Dermis blood vessel endothelial cell (primary cell): ENCODE measurements around the gene SYNRG. TPM values are rescaled to one million over a fixed set of nuclear protein-coding genes. Genes with fewer than 3 reads are reported as not detected.
"Not testable (repeated sequence)": the region's sequence is repeated elsewhere in the genome, so short reads cannot be mapped to it uniquely, and the experiment has no call there.

Source experiments
- DNase-seq: peaks from one replicate; pipeline ENCODE4 v3.0.0; 2010
- total RNA-seq: library from RNA; depleted of rRNA; stranded (reverse); fragments of >200 nt; gene quantifications from 2 replicates; pipeline ENCODE4 v1.2.3, GENCODE V29; 2014

SYNRG gene
- total RNA-seq, result 16.8 and 23.7 TPM in 2 replicates

GRCh38 chr17:37609170-37610040 is at the start of gene SYNRG:
Gene SYNRG (minus strand): TSS chr17:37609418. CDS start chr17:37609355, 63 bp downstream.
- peak; percentile 98 for DNase-seq

- no peak for DNase-seq
These were observed 48.0 kb upstream of the SYNRG start for GRCh38 chr17:37657202-37657601.

DNA sequence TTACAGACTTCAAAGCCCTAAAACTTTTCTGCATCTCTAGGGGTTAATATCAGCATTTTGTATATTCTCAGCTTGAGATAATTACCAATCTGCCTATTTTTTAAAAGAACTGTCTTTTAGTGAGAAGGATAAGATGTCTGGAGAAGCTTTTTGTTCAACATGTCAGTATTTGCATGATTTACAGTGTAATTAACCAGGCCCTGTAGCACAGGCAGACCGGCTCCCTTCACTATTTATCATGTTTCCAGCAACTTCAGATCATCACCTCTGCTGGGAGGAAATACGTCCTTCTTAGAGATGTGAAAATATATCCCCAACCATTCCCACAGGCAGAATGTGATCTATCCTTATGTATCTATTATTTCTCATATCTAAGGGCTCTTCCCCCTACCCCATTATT is 42.6 kb upstream of the SYNRG start:
- DNase-seq, result no peak

DNA sequence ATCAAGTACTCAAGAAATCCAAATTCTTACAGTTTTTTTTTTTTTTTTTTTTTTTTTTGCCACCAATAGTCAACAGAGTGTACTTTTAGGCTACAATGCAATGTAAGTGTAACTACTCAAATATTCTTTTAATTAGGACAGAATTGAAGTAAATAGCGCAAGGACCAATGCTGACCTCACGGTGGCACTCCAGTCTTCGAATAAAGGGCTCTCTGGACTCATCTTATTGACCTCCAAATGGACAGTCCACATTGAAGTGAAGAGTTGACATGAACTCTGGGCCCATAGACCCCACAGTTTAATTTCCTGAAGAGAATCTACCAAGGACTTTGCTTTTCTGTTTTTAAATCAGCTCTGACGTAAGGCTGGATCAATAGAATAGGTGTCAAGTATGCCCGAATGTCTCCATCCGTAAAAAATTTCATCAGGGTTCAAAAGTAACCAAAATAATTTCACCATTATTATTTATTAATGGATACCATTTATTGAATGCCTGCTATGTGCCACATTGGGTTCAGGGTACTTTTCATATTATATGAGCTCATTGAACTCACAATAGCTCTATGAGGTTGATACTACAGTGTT is 41.3 kb upstream of the SYNRG start:
- peak; percentile 70 for DNase-seq

- DNase-seq, result peak; percentile 94
These were observed 39.3 kb upstream of the SYNRG start for GRCh38 chr17:37648555-37648954.

DNA sequence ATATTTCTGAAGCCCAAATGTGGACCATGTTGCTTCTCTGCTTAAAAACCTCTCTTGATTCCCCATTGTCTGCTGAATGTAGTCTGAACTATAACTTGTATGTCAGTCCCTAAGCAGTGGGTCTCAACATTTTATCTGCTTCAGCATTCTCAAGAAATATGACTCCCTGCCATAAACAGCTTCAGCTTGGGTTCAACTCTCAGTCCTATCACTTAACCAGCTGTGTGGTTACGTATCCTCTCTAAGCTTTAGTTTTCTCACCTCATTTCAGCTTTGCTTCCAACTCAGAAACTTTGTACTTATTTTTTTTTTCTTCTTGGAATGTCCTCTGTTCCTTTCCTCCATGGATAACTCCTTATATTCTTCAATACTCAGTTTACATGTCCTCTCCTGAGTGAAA is 38.6 kb upstream of the SYNRG start:
- DNase-seq, result peak; percentile 4

GRCh38 chr17:37643869-37644268 is 34.7 kb upstream of the SYNRG start:
- peak; percentile 78 for DNase-seq

GRCh38 chr17:37643118-37643766 is 34.0 kb upstream of the SYNRG start, which contains the start of gene DDX52:
Gene DDX52 (minus strand): TSS chr17:37643446. CDS start chr17:37643420, 26 bp downstream.
- peak; percentile 97 for DNase-seq

DNA sequence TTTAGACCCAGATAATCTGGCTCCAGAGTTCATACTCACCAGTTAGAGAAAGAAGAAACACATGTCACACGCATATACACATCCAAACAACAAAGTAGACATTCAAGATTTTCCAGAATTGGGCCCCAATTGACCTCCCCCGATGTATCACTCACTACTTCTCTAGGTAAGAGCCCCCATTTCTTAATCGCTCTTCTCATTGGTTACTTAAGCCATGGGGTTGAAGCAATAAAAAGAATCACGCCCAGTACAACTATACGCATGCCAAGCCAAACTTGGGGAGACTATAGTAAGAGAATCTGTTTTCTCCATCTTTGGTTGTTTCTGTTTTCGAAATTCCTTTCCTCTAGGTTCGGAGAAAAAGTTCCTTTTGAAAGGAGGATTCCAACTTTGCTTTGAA is 33.5 kb upstream of the SYNRG start:
- DNase-seq, result peak; percentile 45

DNA sequence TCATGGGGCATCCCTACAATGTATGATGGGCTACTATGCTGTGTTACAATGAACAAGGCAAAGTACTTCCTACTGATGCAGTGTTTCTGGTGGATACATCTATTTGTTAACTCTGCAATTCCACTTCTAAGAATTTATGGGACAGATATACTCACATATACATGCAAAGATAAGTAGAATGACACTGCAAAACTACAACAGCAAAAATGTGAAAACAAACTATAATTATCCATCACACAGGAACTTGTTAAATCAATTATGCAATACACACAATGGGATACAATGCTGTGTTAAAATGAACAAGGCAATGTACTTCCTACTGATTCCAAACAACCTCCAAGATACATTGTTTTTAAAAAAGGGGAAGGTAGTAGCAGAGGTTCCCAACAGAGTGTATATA is 30.8 kb upstream of the SYNRG start:
- peak; percentile 5 for DNase-seq

DNA sequence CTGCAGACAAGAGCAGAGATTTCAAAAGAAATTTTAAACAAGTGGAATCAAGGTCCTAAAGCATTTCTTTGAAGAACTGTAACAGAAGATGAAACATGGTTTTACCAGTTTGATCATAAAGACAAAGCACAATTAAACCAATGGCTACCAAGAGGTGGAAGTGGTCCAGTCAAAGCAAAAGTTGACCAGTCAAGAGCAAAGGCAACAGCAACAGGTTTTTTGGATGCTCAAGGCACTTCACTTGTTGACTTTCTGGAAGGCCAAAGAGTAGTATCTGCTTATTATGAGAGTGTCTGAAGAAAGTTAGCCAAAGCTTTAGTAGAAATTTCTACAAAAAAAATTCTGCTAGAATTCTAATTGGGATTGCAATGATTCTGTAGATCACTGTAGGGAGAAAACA is 28.7 kb upstream of the SYNRG start:
- DNase-seq, result no peak

DNA sequence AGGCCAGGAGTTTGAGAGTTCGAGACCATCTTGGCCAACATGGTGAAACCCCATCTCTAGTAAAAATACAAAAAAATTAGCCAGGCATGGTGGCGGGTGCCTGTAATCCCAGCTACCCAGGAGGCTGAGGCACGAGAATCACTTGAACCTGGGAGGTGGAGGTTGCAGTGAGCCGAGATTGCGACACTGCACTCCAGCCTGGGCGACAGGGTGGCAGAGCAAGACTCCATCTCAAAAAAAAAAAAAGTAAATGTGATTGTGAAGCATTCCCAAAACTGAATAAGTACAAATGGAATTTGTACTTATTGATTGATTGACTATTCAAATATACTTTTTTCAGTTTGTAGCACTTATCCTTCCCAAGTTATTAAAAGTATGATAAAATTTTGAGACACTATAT is 7.2 kb upstream of the SYNRG start:
- not testable (repeated sequence) for DNase-seq

DNA sequence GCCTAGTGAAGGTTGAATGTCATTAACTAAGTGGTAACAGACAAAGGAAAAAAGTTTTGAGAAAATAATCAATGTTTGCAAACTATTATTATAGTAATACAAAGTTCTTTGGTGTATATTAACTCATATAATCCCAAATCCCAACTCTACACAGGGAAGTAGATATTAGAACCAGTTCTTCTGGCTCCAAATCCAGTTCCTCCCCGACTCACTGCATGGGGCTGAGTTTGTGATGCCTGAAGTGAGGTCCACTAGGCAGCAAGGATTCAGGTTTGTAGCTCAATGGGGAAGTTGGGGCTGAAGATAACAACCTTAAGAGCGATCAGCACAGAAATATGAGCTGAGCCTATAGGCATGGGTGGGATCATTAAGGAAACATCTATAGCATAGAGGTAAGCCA is 5.6 kb upstream of the SYNRG start:
- DNase-seq, result no peak

DNA sequence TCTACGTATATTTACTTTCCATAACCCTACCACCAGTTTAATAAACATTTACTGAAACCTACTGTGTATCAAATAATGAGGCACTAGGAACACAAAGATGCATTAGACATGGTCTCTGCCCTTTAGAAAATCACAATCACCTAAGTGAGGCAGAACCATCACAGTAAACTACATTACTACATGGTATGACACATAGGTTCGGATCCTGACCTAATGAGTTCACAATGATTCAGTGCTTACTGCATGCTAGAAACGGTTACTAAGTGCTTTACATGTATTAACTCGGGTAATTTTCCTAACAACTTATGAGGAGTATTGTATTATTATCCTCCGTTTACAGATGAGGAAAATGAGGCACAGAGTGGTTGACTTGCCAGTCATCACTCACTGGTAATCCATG is 5.2 kb upstream of the SYNRG start:
- DNase-seq, result peak; percentile 11

DNA sequence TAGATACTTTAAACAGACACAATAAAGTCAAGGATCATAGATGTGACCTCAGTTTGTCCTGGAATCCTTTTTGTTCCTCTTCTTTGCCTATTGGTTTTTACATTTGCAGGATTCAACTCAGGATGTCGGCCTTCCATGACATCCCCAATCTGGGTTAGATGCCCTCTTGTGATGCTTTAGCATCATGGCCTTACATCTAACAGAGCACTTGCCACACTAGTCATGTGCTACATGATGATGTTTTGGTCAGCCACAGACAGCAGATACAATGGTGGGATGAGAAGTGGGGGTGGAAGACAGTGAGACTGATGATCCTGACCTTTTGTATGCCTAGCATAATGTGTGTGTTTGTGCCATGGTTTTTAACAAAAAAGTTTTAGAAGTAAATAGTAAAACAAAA is 1.8 kb upstream of the SYNRG start:
- DNase-seq, result no peak

DNA sequence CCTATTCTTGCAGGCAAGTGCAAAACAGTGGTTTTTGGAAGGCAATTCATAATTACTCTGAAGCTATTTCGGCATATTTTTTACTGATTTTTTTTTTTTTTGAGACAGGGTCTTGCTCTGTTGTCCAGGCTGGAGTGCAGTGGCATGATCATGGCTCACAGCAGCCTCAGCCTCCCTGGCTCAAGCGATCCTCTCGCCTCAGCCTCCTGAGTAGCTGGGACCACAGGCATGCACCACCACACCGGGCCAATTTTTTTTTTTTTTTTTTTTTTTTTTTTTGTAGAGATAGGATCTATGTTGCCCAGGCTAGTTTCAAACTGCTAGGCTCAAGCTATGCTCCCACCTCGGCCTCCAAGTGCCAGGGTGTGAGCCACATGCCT is 813 bp upstream of the SYNRG start:
- not testable (repeated sequence) for DNase-seq

- peak; percentile 69 for DNase-seq
These were observed 658 bp downstream of the SYNRG start for GRCh38 chr17:37608351-37609169.

GRCh38 chr17:37607637-37608331 is 1.4 kb downstream of the SYNRG start:
- DNase-seq, result peak; percentile 14

GRCh38 chr17:37605813-37606505 is 3.3 kb downstream of the SYNRG start:
- DNase-seq, result peak; percentile 31

GRCh38 chr17:37605081-37605480 is 4.1 kb downstream of the SYNRG start:
- no peak for DNase-seq

DNA sequence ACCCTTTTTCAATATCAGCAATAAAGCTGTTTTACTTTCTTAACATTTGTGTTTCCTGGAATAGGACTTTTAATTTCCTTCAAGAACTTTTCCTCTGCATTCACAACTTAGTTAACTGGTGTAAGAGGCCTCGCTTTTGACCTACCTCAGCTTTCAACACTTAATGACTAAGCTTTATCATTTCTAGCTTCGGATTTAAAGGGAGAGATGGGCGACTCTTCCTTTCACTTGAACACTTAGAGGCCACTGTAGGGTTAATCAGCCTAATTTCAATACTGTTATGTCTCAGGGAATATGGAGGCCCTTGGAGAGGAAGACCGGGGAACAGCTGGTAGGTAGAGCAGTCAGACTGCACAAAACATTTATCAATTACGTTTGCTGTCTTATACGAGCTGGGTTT is 4.7 kb downstream of the SYNRG start:
- no peak for DNase-seq
